Hematopoietic multipotent progenitor cell treated with erythropoietin and hydrocortisone succinate and interleukin-3 and kit ligand, for 17 days (in vitro differentiated cells): ENCODE results near the gene DNALI1.
"Not testable (repeated sequence)": the region's sequence is repeated elsewhere in the genome, so short reads cannot be mapped to it uniquely, and the experiment has no call there.

Experiments used
- DNase-seq: peaks from one replicate; pipeline ENCODE4 v3.0.0-alpha.2; 2015; ENCODE audit warnings: low spot score

Gene DNALI1

DNA sequence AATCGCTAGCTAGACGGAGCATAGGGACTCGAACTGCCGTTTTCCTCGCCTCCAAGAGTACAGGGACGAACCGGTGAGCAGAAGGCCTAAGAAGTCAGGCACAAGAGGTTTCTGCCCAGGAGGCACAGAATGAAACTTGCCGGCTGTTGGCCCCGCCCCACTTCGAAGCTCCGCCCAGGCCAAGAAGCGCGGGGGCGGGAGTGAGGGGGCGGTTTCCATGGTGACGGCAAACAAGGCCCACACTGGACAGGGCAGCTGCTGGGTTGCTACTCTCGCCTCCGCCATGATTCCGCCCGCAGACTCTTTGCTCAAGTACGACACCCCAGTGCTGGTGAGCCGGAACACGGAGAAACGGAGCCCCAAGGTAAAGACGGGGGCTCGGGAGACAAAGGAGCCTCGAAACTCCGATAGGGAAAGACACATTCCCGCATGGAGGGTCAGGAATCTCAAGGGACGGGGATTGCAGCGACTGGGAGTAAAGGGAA lies at the start of gene DNALI1:
TSS of gene DNALI1 (plus strand) at position 229 of the 485 bp plus-strand sequence. CDS start at position 284, 55 bp downstream.
- no peak for DNase-seq

GRCh38 chr1:37509181-37509580 lies 47.6 kb upstream of the DNALI1 start:
- DNase-seq, result no peak

GRCh38 chr1:37513795-37514349 lies 42.9 kb upstream of the DNALI1 start:
- DNase-seq, result peak; percentile 37

DNA sequence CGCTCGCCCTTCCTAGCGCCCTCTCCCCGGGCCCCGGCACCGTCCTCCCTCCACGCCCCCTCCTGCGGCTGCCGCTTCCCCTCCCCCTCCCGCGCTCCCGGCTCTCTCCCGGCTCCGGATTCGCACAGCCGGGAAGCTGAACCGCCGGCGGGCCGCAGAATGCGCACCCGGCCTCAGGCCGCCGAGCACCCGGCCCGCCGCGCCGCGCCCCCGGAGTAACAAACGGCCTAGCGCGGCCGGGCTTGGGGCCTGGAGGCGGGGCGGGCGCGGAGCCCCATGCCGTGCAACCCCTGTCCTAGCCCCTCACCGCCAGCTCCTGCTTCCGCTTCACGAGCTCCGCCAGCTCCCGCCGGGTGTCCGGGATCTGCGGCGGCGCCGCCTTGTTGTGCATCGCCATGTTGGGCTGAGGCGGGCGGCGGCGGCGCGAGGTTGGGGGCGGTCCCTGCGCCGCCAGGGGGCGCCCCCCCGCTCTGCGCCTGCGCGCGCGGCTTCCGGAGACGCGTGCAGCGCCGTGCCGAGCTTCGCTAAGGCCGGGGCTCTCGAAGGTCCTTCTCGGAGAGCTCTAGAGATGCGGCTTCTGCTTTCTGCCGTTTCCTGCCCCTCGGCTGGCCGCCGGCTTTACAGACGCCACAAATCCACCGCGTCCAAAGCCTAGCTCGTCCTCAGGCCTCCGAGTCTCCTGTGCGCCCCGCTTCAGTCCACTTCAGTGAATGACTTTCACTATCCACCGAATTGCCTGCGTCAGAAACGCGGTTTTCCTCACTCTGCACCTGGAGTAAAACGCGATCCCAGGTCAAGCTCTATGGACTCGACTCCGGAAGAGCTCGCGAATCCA lies 42.2 kb upstream of the DNALI1 start, which contains the start of gene MEAF6:
TSS of gene MEAF6 (minus strand) at position 417 of the 835 bp plus-strand sequence. CDS start at position 397, 20 bp downstream.
- peak; percentile 86 for DNase-seq

GRCh38 chr1:37515185-37516034 lies 41.3 kb upstream of the DNALI1 start:
- DNase-seq, result no peak

- no peak for DNase-seq
Observed at GRCh38 chr1:37517569-37517968, 39.2 kb upstream of the DNALI1 start.

DNA sequence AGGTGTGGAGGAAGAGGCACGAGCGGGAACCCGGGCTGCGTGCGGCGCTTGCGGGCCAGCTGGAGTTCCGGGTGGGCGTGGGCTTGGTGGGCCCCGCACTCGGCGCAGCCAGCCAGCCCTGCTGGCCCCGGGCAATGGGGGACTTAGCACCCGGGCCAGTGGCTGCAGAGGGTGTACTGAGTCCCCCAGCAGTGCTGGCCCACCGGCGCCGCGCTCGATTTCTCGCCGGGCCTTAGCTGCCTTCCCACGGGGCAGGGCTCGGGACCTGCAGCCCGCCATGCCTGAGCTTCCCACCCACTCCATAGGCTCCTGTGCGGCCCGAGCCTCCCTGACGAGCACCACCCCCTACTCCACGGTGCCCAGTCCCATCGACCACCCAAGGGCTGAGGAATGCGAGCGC lies 38.5 kb upstream of the DNALI1 start:
- not testable (repeated sequence) for DNase-seq

GRCh38 chr1:37518929-37519328 lies 37.8 kb upstream of the DNALI1 start:
- DNase-seq, result not testable (repeated sequence)

DNA sequence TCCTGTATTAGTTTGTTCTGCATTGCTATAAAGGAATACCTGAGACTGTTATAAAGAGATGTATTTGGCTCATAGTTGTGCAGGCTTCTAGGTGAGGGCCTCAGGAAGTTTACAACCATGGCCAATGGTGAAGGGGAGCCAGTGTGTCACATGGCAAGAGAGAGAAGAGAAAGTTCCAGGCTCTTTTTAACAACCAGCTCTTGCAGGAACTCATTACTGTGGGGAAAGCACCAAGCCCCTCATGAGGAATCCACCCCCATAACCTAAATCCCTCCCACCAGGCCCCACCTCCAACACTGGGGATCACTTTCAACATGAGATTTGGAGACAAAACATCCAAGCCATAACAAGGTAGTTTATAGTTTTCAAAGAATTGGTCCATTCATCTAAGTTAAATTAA lies 37.1 kb upstream of the DNALI1 start:
- no peak for DNase-seq

DNA sequence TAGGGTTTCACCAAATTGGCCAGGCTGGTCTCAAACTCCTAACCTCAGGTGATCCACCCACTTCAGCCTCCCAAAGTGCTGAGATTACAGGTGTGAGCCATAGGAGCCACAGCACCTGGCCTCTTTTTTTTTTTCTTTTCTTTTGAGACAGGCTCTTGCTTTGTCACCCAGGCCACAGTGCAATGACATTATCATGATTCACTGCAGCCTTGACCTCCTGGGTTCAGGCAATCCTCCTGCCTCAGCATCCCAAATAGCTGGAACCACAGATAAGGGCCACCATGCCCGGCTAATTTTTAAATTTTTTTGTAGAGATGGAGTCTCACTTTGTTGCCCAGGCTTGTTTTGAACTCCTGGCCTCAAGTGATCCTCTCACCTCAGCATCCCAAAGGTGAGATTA lies 26.9 kb upstream of the DNALI1 start:
- DNase-seq, result not testable (repeated sequence)

- not testable (repeated sequence) for DNase-seq
Observed at GRCh38 chr1:37532418-37533156, 24.2 kb upstream of the DNALI1 start.

DNA sequence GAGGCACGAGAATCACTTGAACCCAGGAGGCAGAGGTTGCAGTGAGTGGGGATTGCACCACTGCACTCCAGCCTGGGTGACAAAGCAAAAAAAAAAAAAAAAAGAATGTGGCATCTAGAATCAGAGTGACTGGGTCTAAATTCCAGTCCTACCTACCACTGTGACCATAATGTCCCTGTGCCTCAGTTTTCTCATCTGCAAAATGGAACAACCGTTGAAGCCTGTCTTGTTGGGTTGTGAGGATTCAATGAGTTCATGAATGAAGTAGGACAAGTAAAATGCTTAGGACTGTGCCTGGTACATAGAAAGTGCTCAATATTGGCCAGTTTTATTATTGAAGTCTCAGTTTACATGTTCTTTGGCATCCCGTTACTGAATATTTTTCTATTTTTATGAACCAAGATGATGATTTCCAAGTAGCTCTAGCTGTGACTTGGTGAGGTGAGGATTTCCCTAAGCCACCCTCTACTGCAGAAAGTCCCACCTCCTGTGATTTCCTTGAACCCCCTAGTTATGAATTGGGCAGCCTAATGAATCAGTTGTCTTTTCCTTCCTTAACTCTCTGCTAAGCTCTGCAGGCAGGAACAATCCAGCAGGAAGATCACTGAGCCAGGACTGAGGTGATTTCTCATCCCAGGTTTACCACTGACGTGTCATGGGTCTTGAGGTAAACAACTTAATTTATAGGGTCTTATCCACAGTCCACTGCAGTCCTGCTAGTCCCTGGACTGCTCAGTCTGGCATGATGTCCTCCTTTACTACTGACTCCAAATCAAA lies 23.2 kb upstream of the DNALI1 start:
- no peak for DNase-seq

GRCh38 chr1:37537378-37537777 lies 19.4 kb upstream of the DNALI1 start:
- DNase-seq, result no peak

- DNase-seq, result not testable (repeated sequence)
Observed at GRCh38 chr1:37539154-37539553, 17.6 kb upstream of the DNALI1 start.

DNA sequence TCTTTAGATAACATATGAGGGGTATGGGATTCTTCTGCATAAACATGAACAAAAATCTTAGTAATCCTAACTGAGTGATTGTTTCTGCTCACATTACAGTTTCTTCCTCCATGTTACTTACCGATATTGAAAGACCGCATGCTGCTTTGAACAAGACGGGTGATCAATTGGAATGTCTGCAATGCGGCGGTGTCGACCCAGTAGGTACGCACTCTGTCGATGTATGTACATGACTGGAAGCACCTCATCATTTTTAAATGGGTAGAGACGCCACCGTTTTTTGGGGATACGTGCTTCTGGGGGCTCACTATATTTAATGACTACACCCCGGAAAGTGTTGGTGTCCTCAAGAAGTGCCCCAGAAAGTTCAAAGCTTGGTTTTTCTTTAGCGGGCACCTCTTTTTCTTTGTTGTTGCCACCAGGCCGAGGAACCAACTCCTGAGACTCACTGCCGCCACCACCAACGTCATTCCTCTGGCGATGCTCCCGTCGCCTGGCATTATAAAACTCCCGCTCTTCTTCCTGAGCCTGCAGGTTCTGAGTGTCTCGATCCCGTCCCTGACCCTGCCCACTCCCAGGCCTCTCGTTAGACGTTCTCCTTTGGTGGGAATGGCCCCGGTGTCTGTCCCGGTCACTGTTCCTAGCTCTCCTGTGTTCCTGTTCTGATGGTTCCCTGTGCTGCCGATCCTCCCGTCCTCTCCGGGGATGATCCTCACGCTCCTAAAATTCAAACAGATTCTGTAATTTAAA lies 16.5 kb upstream of the DNALI1 start:
- no peak for DNase-seq

GRCh38 chr1:37544530-37544929 lies 12.2 kb upstream of the DNALI1 start:
- DNase-seq, result no peak

DNA sequence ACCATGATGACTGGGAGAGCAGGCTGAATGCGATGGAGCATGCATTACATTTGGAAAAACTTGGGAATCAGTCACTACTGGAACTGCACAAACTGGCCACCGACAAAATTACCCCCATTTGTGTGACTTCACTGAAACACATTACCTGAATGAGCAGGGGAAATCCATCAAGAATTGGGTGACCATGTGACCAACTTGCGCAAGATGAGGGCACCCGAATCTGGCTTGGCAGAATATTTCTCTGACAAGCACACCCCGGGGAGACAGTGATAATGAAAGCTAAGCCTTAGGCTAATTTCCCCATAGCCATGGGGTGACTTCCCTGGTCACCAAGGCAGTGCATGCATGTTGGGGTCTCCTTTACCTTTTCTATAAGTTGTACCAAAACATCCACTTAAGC lies 11.7 kb upstream of the DNALI1 start:
- no peak for DNase-seq

GRCh38 chr1:37549341-37549740 lies 7.4 kb upstream of the DNALI1 start:
- no peak for DNase-seq

DNA sequence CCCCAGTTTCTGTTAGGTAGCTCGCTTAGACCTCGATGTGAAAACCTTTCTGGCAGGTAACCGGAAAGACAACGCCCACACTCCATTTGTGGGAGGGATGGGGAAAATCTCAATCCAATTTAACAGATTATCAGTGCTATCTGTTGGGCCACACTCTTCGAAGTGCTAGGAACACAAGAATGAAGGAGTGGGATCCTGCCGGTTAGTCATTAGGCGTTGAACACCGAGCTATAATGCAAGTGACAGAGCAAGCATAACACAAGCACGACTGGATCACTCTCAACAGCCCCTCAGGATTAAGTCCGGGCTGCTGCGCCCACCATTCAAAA lies 3.2 kb upstream of the DNALI1 start:
- peak; percentile 17 for DNase-seq
